ENCODE results near the gene TOR1A.

GRCh38 chr9:129835128-129835859 is 11.4 kb upstream of the TOR1A start, which contains the start of the genes C9orf78 and USP20:
- TF ChIP-seq EP300 (IDR thresholded peaks at IDR 0.05) (no peak), CTCF (IDR thresholded peaks at IDR 0.05) (no peak)
